MM.1S (cell line): ENCODE measurements around the gene SLC1A7.

Experiments used
- DNase-seq: peaks from one replicate; pipeline ENCODE4 v3.0.0-alpha.2; 2015
- H2AFZ ChIP-seq: fragments of 300-600 bp; sonication (generic); 2 replicates; pipeline ENCODE4 v1.6.0; 2016; ENCODE audit warnings: antibody characterized with exemption, low read length
- H3F3A ChIP-seq: fragments of 300-600 bp; sonication (generic); 2 replicates; pipeline ENCODE4 v1.6.1; 2016; ENCODE audit warnings: mild to moderate bottlenecking, antibody characterized with exemption, low read length, moderate library complexity, mixed read lengths; ENCODE audit not compliant: insufficient read depth
- H3K27ac ChIP-seq: fragments of 300-600 bp; sonication (generic); 2 replicates; pipeline ENCODE4 v1.5.1; 2016; ENCODE audit warnings: mild to moderate bottlenecking, low read length
- H3K27me3 ChIP-seq: fragments of 300-600 bp; sonication (generic); replicated peaks from 2 replicates; pipeline ENCODE4 v1.6.0; 2016; ENCODE audit warnings: low read length; ENCODE audit not compliant: insufficient read depth
- H3K36me3 ChIP-seq: fragments of 300-600 bp; sonication (generic); replicated peaks from 2 replicates; pipeline ENCODE4 v1.6.1; 2016; ENCODE audit warnings: mild to moderate bottlenecking, low read length, mixed read lengths; ENCODE audit not compliant: insufficient read depth
- H3K4me1 ChIP-seq: fragments of 300-600 bp; sonication (generic); 2 replicates; pipeline ENCODE4 v1.6.1; 2016; ENCODE audit warnings: low read length, mixed read lengths
- H3K4me2 ChIP-seq: fragments of 300-600 bp; sonication (generic); 2 replicates; pipeline ENCODE4 v1.6.0; 2016; ENCODE audit warnings: low read depth, low read length
- H3K4me3 ChIP-seq: fragments of 300-600 bp; sonication (generic); 2 replicates; pipeline ENCODE4 v1.5.1; 2016; ENCODE audit warnings: low read length, mixed read lengths
- H3K79me2 ChIP-seq: fragments of 300-600 bp; sonication (generic); 2 replicates; pipeline ENCODE4 v1.6.1; 2016; ENCODE audit warnings: mixed run types, low read length, mixed read lengths
- H3K9ac ChIP-seq: fragments of 300-600 bp; sonication (generic); 2 replicates; pipeline ENCODE4 v1.6.1; 2016; ENCODE audit warnings: low read length, mixed read lengths
- H3K9me2 ChIP-seq: fragments of 300-600 bp; sonication (generic); replicated peaks from 2 replicates; pipeline ENCODE4 v1.6.1; 2016; ENCODE audit warnings: mild to moderate bottlenecking, low read length, mixed read lengths; ENCODE audit not compliant: insufficient read depth
- H3K9me3 ChIP-seq: fragments of 300-600 bp; sonication (generic); replicated peaks from 2 replicates; pipeline ENCODE4 v1.6.1; 2016; ENCODE audit warnings: mild to moderate bottlenecking, low read length, mixed read lengths; ENCODE audit not compliant: insufficient read depth
- H4K20me1 ChIP-seq: fragments of 300-600 bp; sonication (generic); 2 replicates; pipeline ENCODE4 v1.6.1; 2016; ENCODE audit warnings: mild to moderate bottlenecking, low read length, moderate library complexity, mixed read lengths; ENCODE audit not compliant: insufficient read depth
- CTCF ChIP-seq: fragments of 300-600 bp; sonication (generic); IDR thresholded peaks from 2 replicates; pipeline ENCODE4 v1.5.1; 2016; ENCODE audit warnings: antibody characterized with exemption, low read length, mixed read lengths
- EZH2 ChIP-seq: fragments of 300-600 bp; sonication (generic); optimal IDR thresholded peaks from 2 replicates; pipeline ENCODE3; 2017; ENCODE audit warnings: low read depth, mild to moderate bottlenecking, antibody characterized with exemption, low read length, mixed read lengths
- EZH2phosphoT487 ChIP-seq: fragments of 300-600 bp; sonication (generic); IDR thresholded peaks from 2 replicates; pipeline ENCODE4 v1.6.1; 2018; ENCODE audit warnings: antibody characterized with exemption, low read length

SLC1A7 gene

GRCh38 chr1:53090227-53091147, 52.0 kb downstream of the SLC1A7 start:
- no peak for DNase-seq

DNA sequence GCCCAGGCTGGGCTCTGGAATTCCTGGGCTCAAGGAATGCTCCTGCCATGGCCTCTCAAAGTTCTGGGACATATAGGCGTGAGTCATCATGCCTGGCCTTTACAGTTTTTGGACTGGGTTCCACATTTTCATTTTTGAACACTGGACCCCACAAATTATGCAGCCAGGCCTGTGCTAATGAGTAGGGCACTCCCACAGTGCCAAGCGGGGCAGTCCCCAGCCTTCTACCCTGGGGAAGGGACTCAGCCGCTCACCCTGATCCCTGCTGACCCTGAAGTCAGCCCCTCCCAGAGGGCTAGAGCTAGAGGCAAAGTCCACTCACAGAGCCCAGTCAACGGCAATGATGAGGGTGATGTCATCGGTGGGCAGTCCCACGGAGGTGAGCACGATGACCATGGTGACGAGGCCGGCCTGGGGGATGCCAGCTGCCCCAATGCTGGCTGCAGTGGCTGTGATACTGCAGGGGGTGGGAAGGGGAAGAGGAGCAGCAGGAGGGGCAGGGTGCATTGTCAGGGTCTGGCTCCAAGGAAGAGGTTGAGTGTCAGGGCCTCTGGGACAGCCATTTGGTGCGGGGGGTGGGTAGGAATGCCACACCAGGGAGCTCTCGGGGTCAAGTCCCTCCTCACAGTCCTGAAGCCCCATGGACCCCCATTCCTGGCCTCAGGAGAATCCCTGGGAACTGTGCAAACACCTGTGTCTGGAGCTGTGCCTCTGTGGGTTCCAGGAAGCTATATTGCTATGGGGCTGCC, 52.8 kb downstream of the SLC1A7 start:
- Histone ChIP-seq H3K27me3 (peaks cover 5% of the 10 kb centered on the region), H3K9me3 (no peaks in the 10 kb centered on the region), H3K27ac (no peak overlapping the region), H3K79me2 (no peaks in the 10 kb centered on the region), H3F3A (no peaks in the 10 kb centered on the region), H3K9me2 (no peaks in the 10 kb centered on the region), H3K4me1 (no peaks in the 10 kb centered on the region), H3K9ac (no peak overlapping the region), H2AFZ (no peak overlapping the region), H3K4me2 (no peak overlapping the region), H3K36me3 (no peaks in the 10 kb centered on the region), H4K20me1 (no peaks in the 10 kb centered on the region), H3K4me3 (no peak overlapping the region)
- no peak for DNase-seq
- TF ChIP-seq CTCF (no peak), EZH2 (no peak), EZH2phosphoT487 (no peak)

More at GRCh38 chr1:53090227-53091147, 52.0 kb downstream of the SLC1A7 start:
- Histone ChIP-seq H2AFZ (no peak overlapping the region), H3K27ac (no peak overlapping the region), H3F3A (no peaks in the 10 kb centered on the region), H4K20me1 (no peaks in the 10 kb centered on the region), H3K9me3 (no peaks in the 10 kb centered on the region), H3K79me2 (no peaks in the 10 kb centered on the region), H3K4me1 (no peaks in the 10 kb centered on the region), H3K4me3 (no peak overlapping the region), H3K27me3 (peaks cover 5% of the 10 kb centered on the region), H3K4me2 (no peak overlapping the region), H3K36me3 (no peaks in the 10 kb centered on the region), H3K9me2 (no peaks in the 10 kb centered on the region), H3K9ac (no peak overlapping the region)
- no peak for TF ChIP-seq EZH2phosphoT487
- no peak for TF ChIP-seq EZH2
- no peak for TF ChIP-seq CTCF

- no peak overlapping the region for H3K27ac ChIP-seq
- TF ChIP-seq EZH2phosphoT487 (no peak), EZH2 (no peak)
- no peaks in the 10 kb centered on the region for H3K9me3 ChIP-seq
Measured at GRCh38 chr1:53088616-53089300, 53.7 kb downstream of the SLC1A7 start.

More at GRCh38 chr1:53088616-53089300, 53.7 kb downstream of the SLC1A7 start:
- Histone ChIP-seq H3K36me3 (no peaks in the 10 kb centered on the region), H4K20me1 (no peaks in the 10 kb centered on the region), H3K4me1 (no peaks in the 10 kb centered on the region), H3K27me3 (peaks cover 5% of the 10 kb centered on the region), H3K9me2 (no peaks in the 10 kb centered on the region), H3K4me3 (no peak overlapping the region), H3K4me2 (no peak overlapping the region), H3F3A (no peaks in the 10 kb centered on the region), H3K79me2 (no peaks in the 10 kb centered on the region), H2AFZ (no peak overlapping the region), H3K9ac (no peak overlapping the region)
- no peak for DNase-seq
